GM12873 (cell line): ENCODE measurements around the gene DKKL1.

Experiments used
- TF ChIP-seq, protein P1 (sequence below): IDR thresholded peaks from 2 replicates; pipeline ENCODE4 v1.5.1; 2012; ENCODE audit warnings: low read depth, mild to moderate bottlenecking, moderate library complexity, low read length, control low read depth; ENCODE audit not compliant: insufficient read depth; ENCODE audit errors: missing control alignments

DKKL1 gene

GRCh38 chr19:49391581-49392399 is 28.1 kb downstream of the DKKL1 start:
- TF ChIP-seq, protein P1, sequence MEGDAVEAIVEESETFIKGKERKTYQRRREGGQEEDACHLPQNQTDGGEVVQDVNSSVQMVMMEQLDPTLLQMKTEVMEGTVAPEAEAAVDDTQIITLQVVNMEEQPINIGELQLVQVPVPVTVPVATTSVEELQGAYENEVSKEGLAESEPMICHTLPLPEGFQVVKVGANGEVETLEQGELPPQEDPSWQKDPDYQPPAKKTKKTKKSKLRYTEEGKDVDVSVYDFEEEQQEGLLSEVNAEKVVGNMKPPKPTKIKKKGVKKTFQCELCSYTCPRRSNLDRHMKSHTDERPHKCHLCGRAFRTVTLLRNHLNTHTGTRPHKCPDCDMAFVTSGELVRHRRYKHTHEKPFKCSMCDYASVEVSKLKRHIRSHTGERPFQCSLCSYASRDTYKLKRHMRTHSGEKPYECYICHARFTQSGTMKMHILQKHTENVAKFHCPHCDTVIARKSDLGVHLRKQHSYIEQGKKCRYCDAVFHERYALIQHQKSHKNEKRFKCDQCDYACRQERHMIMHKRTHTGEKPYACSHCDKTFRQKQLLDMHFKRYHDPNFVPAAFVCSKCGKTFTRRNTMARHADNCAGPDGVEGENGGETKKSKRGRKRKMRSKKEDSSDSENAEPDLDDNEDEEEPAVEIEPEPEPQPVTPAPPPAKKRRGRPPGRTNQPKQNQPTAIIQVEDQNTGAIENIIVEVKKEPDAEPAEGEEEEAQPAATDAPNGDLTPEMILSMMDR: peak; percentile 91

DNA sequence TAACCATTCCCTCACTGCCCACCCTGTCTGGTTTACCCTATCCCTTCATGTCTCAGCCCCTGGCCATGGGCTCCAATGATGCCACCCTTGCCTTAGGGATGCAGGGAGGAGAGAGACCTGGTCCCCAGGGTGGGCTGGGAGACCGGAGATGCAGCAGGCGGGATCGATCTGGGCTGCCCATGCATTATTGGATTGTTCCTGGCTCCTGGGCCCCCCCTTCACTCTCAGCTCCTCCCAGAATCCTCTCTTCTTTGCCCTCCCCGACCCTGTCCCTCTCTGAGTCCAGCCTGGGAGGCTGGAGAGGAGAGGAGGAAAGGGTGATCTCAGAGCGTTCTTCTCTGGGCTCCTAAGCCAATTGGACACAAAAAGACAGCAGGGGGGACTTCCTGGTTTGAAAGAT is 30.2 kb downstream of the DKKL1 start:
- TF ChIP-seq, protein P1: no peak

DNA sequence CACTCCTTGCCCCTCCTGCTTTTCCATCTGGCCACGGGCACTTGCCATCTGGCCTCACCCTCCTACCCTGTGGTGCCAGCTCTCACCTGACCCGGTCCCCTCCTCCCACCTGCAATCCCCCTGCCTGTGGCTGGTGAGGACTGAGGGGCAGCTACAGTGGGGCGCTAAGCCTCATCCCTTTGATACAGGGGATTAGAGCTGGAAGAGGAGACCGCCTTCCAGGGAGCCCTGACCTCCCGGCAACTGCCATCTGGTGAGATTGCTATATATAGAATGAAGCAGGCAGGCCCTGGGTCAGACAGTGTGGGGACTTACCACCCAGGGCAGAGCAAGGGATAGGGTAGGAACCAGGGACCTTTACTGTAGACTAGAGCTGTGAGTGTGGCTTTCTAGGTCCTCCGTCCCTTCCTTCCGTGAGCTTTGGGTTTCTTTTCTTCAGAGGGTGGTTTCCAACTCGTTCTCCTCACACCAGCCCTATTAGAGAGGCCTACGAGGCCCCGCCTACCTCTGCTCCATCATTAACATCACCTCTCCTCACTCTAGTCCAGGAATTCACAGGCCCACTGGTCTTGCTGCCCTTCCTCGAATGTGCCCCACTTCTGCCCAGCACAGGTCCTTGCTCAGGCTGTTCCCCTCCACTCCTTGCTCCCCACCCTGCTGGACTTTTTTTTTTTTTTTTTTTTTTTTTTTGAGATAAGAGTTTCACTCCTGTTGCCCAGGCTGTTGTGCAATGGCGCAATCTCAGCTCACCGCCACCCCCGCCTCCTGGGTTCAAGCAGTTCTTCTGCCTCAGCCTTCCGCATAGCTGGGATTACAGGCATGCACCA is 32.1 kb downstream of the DKKL1 start:
- TF ChIP-seq, protein P1: no peak

GRCh38 chr19:49396738-49397505 is 33.2 kb downstream of the DKKL1 start:
- TF ChIP-seq, protein P1: no peak

GRCh38 chr19:49398001-49398615 is 34.4 kb downstream of the DKKL1 start:
- TF ChIP-seq, protein P1: no peak

DNA sequence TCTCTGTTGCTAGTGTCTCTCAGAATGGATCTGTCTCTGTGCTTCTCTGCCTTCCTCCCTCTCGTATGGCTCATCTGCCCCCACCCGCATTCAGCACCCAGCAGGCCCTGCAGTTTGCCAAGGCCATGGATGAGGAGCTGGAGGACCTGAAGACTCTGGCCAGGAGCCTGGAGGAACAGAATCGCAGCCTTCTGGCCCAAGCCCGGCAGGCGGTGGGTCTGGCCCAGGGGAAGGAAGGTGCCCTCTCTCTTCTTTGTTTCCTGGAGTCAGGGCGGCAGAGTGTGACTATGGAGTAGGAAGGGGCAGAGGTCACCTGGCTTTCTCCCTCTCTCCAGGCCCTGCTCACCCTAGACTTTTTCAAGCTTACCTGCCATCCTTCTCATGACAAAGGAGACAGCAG is 35.3 kb downstream of the DKKL1 start:
- TF ChIP-seq, protein P1: no peak
